ENCODE results near the gene MBLAC1.

- peak; percentile 72; the same call in 1 of the 2 replicates for TF ChIP-seq FOXM1 (IDR thresholded peaks at IDR 0.05; ENCODE audit: low read depth)
- no peak; the same call in 1 of the 2 replicates for TF ChIP-seq FOXM1 (CRISPR knock-in tag; IDR thresholded peaks at IDR 0.05; ENCODE audit: low read depth)
- TF ChIP-seq CTCF (IDR thresholded peaks at IDR 0.05 in 2 of 3, conservative IDR thresholded peaks at IDR 0.05 in 1 of 3; ENCODE audit: insufficient read depth in 2 of 3, low read depth in 1 of 3, low read length in 3 of 3) = peak in 1 of 3 experiments; percentile 7; a peak in 1 of 6 replicates
- no peak for TF ChIP-seq BRF2 (IDR thresholded peaks at IDR 0.05; ENCODE audit: borderline replicate concordance, insufficient read depth, insufficient read length)
- no peak for TF ChIP-seq HNRNPK (IDR thresholded peaks at IDR 0.05; ENCODE audit: low read depth, low read length, poor library complexity, severe bottlenecking)
- TF ChIP-seq, protein P1, sequence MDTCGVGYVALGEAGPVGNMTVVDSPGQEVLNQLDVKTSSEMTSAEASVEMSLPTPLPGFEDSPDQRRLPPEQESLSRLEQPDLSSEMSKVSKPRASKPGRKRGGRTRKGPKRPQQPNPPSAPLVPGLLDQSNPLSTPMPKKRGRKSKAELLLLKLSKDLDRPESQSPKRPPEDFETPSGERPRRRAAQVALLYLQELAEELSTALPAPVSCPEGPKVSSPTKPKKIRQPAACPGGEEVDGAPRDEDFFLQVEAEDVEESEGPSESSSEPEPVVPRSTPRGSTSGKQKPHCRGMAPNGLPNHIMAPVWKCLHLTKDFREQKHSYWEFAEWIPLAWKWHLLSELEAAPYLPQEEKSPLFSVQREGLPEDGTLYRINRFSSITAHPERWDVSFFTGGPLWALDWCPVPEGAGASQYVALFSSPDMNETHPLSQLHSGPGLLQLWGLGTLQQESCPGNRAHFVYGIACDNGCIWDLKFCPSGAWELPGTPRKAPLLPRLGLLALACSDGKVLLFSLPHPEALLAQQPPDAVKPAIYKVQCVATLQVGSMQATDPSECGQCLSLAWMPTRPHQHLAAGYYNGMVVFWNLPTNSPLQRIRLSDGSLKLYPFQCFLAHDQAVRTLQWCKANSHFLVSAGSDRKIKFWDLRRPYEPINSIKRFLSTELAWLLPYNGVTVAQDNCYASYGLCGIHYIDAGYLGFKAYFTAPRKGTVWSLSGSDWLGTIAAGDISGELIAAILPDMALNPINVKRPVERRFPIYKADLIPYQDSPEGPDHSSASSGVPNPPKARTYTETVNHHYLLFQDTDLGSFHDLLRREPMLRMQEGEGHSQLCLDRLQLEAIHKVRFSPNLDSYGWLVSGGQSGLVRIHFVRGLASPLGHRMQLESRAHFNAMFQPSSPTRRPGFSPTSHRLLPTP (IDR thresholded peaks at IDR 0.05; ENCODE audit: borderline replicate concordance, extremely low read depth, insufficient read length) = no peak
Observed at GRCh38 chr7:100101016-100101862, 25.5 kb upstream of the MBLAC1 start, which contains the start of the genes AP4M1 and MCM7.
